Osteoblast (primary cell): ENCODE results near the gene AP2A1. TPM values are rescaled to one million over a fixed set of nuclear protein-coding genes. Genes with fewer than 3 reads are reported as not detected.

Source experiments
- DNase-seq: peaks from one replicate; pipeline ENCODE4 v3.0.0; 2011; ENCODE audit warnings: low spot score, mixed read lengths; ENCODE audit not compliant: insufficient read length; ENCODE audit errors: missing footprints
- H2AFZ ChIP-seq: 2 replicates; pipeline ENCODE4 v1.6.0; 2011; ENCODE audit warnings: mild to moderate bottlenecking, low read length
- H3K27ac ChIP-seq: 2 replicates; pipeline ENCODE4 v1.5.1; 2011; ENCODE audit warnings: mild to moderate bottlenecking, low read depth, low read length, moderate library complexity
- H3K27me3 ChIP-seq: 2 replicates; pipeline ENCODE4 v1.6.0; 2012; ENCODE audit warnings: mild to moderate bottlenecking, control low read depth, inconsistent platforms, low read length, moderate library complexity; ENCODE audit not compliant: insufficient read depth
- H3K36me3 ChIP-seq: 2 replicates; pipeline ENCODE4 v1.5.1; 2011; ENCODE audit warnings: mild to moderate bottlenecking, low read length, control low read depth, moderate library complexity; ENCODE audit not compliant: insufficient read depth
- H3K4me1 ChIP-seq: 2 replicates; pipeline ENCODE4 v1.5.1; 2011; ENCODE audit warnings: mild to moderate bottlenecking, low read length, control low read depth, moderate library complexity; ENCODE audit not compliant: insufficient read depth
- H3K4me2 ChIP-seq: 2 replicates; pipeline ENCODE4 v1.6.0; 2011; ENCODE audit warnings: mild to moderate bottlenecking, low read length; ENCODE audit not compliant: insufficient read depth
- H3K4me3 ChIP-seq: fragments of 200-600 bp; sonication (generic); 3 replicates; pipeline ENCODE4 v1.5.1; 2012; ENCODE audit warnings: mild to moderate bottlenecking, low read length, inconsistent platforms; ENCODE audit not compliant: insufficient read depth
- H3K79me2 ChIP-seq: 2 replicates; pipeline ENCODE4 v1.6.0; 2012; ENCODE audit warnings: mild to moderate bottlenecking, low read length, control low read depth, inconsistent platforms; ENCODE audit not compliant: insufficient read depth
- H3K9me3 ChIP-seq: 2 replicates; pipeline ENCODE4 v1.5.1; 2011; ENCODE audit warnings: low read depth, low read length, control low read depth
- H4K20me1 ChIP-seq: 2 replicates; pipeline ENCODE4 v1.6.0; 2012; ENCODE audit warnings: mild to moderate bottlenecking, low read length, control low read depth; ENCODE audit not compliant: insufficient read depth
- total RNA-seq: library from RNA; depleted of rRNA; stranded (reverse); fragments of >200 nt; gene quantifications from 2 replicates; pipeline ENCODE4 v1.2.3, GENCODE V29; 2012
- TF ChIP-seq, protein P1 (sequence below): IDR thresholded peaks from 2 replicates; pipeline ENCODE4 v1.5.1; 2011; ENCODE audit warnings: mild to moderate bottlenecking, low read depth, low read length, moderate library complexity; ENCODE audit errors: extremely low read depth

Gene AP2A1
- total RNA-seq, 1 donor, result 98.1 TPM

DNA sequence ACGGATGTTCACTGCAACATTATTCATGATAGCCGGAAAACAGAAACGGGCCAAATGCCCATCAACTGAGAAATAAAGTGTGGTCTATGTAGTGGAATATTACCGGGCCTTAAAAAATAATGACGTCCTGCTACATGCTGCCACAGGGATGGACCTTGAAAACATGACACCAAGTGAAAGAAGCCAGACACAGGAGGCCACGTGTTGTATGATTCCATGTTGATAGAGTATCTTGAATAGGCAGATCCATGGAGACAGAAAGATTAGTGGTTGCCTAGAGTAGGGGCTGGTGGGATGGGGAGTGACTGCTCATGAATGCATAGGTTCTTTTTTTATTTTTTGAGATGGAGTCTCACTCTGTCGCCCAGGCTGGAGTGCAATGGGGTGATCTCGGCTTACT, 3.7 kb downstream of the AP2A1 start:
- Histone ChIP-seq H3K4me3 (no peak overlapping the region), H4K20me1 (peaks cover 43% of the 10 kb centered on the region), H3K36me3 (peaks cover 4% of the 10 kb centered on the region), H2AFZ (no peak overlapping the region), H3K9me3 (no peaks in the 10 kb centered on the region), H3K4me1 (peaks cover 21% of the 10 kb centered on the region), H3K27me3 (no peaks in the 10 kb centered on the region), H3K27ac (no peak overlapping the region), H3K4me2 (no peak overlapping the region), H3K79me2 (peaks cover 83% of the 10 kb centered on the region)
- no peak for DNase-seq
- TF ChIP-seq, protein P1, sequence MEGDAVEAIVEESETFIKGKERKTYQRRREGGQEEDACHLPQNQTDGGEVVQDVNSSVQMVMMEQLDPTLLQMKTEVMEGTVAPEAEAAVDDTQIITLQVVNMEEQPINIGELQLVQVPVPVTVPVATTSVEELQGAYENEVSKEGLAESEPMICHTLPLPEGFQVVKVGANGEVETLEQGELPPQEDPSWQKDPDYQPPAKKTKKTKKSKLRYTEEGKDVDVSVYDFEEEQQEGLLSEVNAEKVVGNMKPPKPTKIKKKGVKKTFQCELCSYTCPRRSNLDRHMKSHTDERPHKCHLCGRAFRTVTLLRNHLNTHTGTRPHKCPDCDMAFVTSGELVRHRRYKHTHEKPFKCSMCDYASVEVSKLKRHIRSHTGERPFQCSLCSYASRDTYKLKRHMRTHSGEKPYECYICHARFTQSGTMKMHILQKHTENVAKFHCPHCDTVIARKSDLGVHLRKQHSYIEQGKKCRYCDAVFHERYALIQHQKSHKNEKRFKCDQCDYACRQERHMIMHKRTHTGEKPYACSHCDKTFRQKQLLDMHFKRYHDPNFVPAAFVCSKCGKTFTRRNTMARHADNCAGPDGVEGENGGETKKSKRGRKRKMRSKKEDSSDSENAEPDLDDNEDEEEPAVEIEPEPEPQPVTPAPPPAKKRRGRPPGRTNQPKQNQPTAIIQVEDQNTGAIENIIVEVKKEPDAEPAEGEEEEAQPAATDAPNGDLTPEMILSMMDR, result no peak

- Histone ChIP-seq H3K4me3 (no peak overlapping the region), H2AFZ (no peak overlapping the region), H4K20me1 (peaks cover 55% of the 10 kb centered on the region), H3K79me2 (peaks cover 95% of the 10 kb centered on the region), H3K36me3 (peaks cover 8% of the 10 kb centered on the region), H3K27ac (no peak overlapping the region), H3K27me3 (no peaks in the 10 kb centered on the region), H3K9me3 (no peaks in the 10 kb centered on the region), H3K4me1 (peaks cover 14% of the 10 kb centered on the region), H3K4me2 (no peak overlapping the region)
- no peak for DNase-seq
- TF ChIP-seq, protein P1, result no peak
These were observed 4.9 kb downstream of the AP2A1 start for GRCh38 chr19:49771674-49772139.

DNA sequence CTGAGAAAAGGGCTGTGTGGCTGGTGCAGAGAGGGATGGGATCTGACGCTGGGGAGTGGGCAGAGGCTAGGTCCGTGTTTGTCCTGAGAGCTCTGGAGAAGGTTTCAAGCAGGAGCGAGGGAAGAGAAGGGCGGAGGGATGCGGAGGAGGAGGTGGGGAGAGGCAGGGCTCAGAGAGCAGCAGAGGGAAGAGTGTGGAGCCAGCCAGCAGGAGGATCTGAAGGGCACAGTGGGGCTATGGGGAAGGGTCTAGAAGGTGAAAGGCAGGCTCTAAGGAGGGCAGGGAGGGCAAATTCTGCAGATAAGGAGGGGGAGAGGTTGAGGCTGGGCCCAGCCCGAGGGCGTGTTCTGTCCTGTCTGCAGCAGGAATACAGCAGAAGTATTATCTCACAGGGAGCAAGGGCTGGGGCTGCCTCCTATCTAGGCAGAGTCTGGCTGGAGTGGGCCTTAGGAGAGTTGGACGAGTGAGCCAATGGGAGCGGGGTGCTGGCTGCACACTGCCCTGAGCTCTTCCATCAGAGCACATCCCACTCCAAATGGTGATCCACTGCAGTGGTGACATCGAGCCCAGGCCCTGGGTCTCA, 6.1 kb downstream of the AP2A1 start:
- Histone ChIP-seq H4K20me1 (peaks cover 51% of the 10 kb centered on the region), H3K27ac (no peak overlapping the region), H3K4me3 (no peak overlapping the region), H2AFZ (no peak overlapping the region), H3K4me1 (peaks cover 9% of the 10 kb centered on the region), H3K27me3 (no peaks in the 10 kb centered on the region), H3K36me3 (peaks cover 8% of the 10 kb centered on the region), H3K9me3 (no peaks in the 10 kb centered on the region), H3K79me2 (peaks cover 92% of the 10 kb centered on the region), H3K4me2 (no peak overlapping the region)
- DNase-seq, result no peak
- TF ChIP-seq, protein P1, result no peak

DNA sequence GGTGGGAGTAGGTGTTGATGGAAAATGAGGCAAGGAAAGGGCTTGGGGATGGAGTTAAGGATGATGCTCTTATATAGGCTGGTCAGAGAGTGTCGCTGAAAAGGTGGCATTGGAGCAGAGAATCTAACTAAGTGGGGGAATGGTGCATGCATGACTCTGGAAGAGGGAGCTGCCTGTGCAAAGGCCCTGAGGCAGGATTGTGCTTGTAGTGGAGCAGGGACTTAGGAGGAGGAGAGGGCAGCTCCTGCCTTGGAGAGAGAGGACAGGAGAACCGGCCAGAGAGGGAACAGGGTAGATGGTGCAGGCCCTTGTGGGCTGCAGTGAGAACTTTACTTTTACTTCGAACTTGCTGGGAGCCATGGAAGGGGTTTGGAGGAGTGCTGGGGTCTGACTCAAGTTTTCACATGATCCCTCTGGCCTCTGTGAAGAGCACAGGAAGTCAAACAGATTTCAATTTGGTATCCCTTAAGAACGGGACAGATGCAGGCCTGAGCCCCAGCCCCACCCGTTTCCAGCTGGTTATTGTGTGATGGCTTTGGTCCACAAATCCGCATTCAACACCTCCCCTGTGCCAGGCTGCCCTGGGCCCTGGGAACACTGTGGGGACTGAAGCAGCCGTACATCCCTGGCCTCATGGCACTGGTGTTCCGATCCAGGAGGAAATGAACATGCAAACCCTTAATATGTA, 7.0 kb downstream of the AP2A1 start:
- Histone ChIP-seq H3K9me3 (no peaks in the 10 kb centered on the region), H3K4me1 (peaks cover under 1% of the 10 kb centered on the region), H3K27me3 (no peaks in the 10 kb centered on the region), H3K36me3 (peaks cover 12% of the 10 kb centered on the region), H2AFZ (no peak overlapping the region), H4K20me1 (peaks cover 47% of the 10 kb centered on the region), H3K4me2 (no peak overlapping the region), H3K79me2 (peaks cover 90% of the 10 kb centered on the region), H3K4me3 (no peak overlapping the region), H3K27ac (no peak overlapping the region)
- TF ChIP-seq, protein P1, result no peak
- DNase-seq, result peak; percentile 78
